ENCODE results near the gene SREBF1. TPM values are rescaled to one million over a fixed set of nuclear protein-coding genes. Genes with fewer than 3 reads are reported as not detected.

The SREBF1 gene
- total RNA-seq, 1 donor from 2014 or later, result 132 TPM

DNA sequence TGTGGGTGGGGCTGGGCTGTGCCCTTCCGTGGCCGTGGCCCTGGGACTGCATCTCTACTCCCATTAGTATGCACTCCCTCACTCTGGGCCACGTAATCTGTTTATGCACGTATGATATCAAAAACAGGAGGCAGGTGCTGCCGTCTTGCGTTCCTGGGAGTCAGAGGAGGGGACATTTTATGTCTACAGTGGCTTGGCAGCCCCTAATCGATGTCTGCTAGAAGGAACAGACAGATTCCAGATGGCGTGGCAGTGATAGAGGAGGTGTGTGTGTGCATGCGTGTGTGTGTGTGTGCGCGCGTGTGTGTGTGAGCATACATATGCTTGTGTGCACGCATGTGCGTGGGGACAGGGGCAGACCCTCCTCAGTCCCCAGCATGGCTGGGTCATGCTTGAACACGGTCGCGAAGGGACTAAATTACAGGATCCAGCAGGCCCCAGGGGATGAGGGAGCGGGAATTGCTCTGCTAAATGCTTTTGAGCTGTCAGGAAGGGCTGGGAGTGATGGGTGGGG, 44.7 kb downstream of the SREBF1 start:
- Mint-ChIP-seq H3K27me3 (ENCODE audit: low read depth) (no peaks in the 10 kb centered on the region), H3K27ac (ENCODE audit: unreplicated experiment) (peak overlapping the region; percentile 67), H3K4me3 (peak overlapping the region; percentile 66), H3K36me3 (ENCODE audit: low read depth) (no peaks in the 10 kb centered on the region), H3K9me3 (no peaks in the 10 kb centered on the region), H3K4me1 (peaks cover 41% of the 10 kb centered on the region)
- DNase-seq (ENCODE audit: low read depth, low spot score), result no peak
- TF ChIP-seq, protein P1, sequence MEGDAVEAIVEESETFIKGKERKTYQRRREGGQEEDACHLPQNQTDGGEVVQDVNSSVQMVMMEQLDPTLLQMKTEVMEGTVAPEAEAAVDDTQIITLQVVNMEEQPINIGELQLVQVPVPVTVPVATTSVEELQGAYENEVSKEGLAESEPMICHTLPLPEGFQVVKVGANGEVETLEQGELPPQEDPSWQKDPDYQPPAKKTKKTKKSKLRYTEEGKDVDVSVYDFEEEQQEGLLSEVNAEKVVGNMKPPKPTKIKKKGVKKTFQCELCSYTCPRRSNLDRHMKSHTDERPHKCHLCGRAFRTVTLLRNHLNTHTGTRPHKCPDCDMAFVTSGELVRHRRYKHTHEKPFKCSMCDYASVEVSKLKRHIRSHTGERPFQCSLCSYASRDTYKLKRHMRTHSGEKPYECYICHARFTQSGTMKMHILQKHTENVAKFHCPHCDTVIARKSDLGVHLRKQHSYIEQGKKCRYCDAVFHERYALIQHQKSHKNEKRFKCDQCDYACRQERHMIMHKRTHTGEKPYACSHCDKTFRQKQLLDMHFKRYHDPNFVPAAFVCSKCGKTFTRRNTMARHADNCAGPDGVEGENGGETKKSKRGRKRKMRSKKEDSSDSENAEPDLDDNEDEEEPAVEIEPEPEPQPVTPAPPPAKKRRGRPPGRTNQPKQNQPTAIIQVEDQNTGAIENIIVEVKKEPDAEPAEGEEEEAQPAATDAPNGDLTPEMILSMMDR (conservative IDR thresholded peaks at IDR 0.05), result no peak

DNA sequence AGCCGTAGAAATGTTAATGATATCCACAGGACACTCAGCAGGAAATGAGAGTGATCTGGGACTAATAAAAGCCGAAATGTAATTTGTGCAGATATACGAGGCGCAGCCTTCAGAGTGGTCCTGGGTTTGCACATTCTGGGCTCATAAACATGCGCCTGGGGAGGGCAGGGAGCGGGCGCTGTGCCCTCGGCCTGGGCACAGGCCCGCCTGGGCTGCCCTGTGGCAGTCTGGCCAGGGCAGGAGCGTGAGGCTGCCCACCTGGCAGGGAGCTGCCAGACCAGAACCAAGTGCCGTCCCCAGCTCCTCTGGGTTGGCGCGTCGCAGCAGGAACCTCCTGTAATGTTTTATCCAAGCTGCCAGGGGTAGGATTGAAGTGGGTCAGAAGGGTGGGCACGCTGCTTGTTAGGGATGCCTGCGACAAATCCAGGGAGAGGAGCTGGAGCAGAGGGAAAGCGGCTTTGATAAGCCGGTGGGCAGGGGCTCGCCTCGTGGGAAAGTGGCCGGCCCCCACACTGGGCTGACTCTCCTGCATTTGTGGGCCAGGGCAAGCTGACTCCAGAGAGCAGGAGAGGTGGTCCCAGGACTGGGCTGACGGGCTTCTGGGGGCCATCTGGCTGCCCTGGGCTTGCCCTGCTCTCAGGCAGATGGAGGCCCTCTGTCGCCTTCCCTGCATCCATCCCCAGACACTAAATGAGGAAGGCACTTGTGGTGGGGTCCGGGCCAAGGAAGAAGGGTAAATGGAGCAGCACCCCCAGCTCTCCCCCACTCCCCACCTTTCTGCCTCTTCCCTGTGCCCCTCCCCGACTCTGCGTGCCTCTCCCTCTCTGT, 45.9 kb downstream of the SREBF1 start:
- H3K9me3 Mint-ChIP-seq, result no peaks in the 10 kb centered on the region

DNA sequence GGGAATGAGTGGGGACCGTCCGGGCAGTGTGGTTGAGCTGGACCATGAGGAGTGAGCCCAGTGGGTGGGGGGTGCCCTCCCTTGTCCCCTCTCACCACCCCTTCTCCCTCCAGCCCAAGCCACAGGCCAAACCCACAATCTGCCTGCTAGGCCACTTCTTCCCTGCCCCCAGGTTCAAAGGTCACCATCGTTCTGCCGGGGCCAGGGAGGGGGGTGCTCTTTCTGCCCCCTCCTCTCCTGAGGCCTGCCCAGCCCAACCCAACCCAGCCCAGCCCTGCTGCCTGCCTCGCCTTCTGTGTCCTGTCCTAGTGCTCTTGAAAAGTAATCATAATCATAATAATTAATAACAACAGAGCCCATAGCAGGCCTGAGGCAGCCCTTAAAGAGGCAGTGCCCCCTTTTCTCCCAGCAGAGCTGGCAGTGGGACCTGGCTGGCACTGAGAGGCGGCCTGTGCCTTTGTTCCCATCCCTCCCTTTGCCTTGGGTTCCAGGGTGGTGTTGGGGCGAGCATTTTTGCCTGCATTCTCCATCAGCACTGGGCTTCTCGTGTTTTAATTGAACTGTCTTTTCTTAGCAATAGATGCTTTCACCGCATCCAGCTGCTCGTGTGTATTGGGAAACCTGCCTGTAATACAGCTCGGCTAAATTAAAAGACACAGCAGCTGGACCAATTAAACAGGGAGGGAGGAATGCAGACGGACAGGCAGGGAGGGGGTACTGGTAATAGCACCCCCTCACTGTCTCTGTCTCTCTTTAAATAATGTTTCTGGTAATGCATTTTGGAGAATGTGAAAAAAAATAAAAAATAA, 46.8 kb downstream of the SREBF1 start:
- peak overlapping the region; percentile 44 for H3K4me3 Mint-ChIP-seq
- no peaks in the 10 kb centered on the region for H3K36me3 Mint-ChIP-seq (ENCODE audit: low read depth)
- H3K27me3 Mint-ChIP-seq (ENCODE audit: low read depth), result peaks cover 2% of the 10 kb centered on the region
- H3K9me3 Mint-ChIP-seq, result no peaks in the 10 kb centered on the region
- TF ChIP-seq, protein P1 (conservative IDR thresholded peaks at IDR 0.05), result no peak
- H3K4me1 Mint-ChIP-seq, result peaks cover 59% of the 10 kb centered on the region
- no peak overlapping the region for H3K27ac Mint-ChIP-seq (ENCODE audit: unreplicated experiment)
- DNase-seq (ENCODE audit: low read depth, low spot score), result no peak

More for the DNA sequence above, 45.9 kb downstream of the SREBF1 start:
- Mint-ChIP-seq H3K36me3 (ENCODE audit: low read depth) (no peaks in the 10 kb centered on the region), H3K4me1 (peaks cover 51% of the 10 kb centered on the region), H3K27ac (ENCODE audit: unreplicated experiment) (no peak overlapping the region), H3K4me3 (peak overlapping the region; percentile 44), H3K27me3 (ENCODE audit: low read depth) (no peaks in the 10 kb centered on the region)
- TF ChIP-seq, protein P1 (conservative IDR thresholded peaks at IDR 0.05), result no peak
- no peak for DNase-seq (ENCODE audit: low read depth, low spot score)

DNA sequence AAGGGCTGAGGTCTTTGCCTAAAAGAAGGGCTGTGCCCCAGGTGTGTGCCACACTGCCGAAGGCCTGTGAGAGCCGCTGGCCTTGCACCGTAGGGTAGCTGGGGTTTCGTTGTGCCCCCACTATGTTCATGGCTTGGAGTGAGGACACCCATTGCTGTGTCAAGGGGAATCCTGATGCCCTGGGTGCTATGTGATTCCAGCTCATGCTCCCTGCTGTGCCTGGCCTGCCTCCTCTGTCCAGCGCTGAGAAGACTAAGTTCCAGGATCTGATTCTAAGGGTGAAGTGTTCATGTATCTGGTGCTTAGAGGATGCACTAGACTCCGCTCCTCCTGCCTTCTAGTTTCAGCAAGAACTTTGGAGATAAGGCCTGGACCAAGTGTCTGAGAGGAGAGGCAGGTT, 47.4 kb downstream of the SREBF1 start:
- peaks cover 66% of the 10 kb centered on the region for H3K4me1 Mint-ChIP-seq
- no peaks in the 10 kb centered on the region for H3K9me3 Mint-ChIP-seq
- H3K36me3 Mint-ChIP-seq (ENCODE audit: low read depth), result no peaks in the 10 kb centered on the region
- TF ChIP-seq, protein P1 (conservative IDR thresholded peaks at IDR 0.05), result no peak
- peaks cover 2% of the 10 kb centered on the region for H3K27me3 Mint-ChIP-seq (ENCODE audit: low read depth)
- DNase-seq (ENCODE audit: low read depth, low spot score), result no peak
- H3K27ac Mint-ChIP-seq (ENCODE audit: unreplicated experiment), result no peak overlapping the region
- H3K4me3 Mint-ChIP-seq, result peak overlapping the region; percentile 41

DNA sequence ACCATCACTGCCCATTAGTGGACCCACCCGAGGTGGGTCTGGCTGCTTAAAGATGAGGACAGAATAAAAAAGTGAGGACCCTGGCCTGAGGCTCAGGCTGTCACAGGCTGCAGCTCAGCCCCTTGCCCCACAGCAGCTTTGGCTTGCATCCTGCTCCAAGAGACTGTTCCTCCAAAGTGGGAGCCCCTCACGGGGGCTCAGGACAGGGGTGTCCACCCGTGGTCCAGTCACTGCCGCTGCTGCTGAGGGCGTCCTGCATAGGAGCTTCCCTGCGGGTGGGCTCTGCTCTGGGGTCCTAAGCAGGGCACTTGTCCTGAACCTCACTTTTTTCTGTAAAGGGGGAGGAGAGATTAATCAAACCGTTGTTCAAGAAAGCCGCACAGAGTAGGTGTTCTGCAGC, 47.8 kb downstream of the SREBF1 start:
- TF ChIP-seq, protein P1 (conservative IDR thresholded peaks at IDR 0.05), result no peak
- H3K36me3 Mint-ChIP-seq (ENCODE audit: low read depth), result no peaks in the 10 kb centered on the region
- peaks cover 70% of the 10 kb centered on the region for H3K4me1 Mint-ChIP-seq
- peaks cover 2% of the 10 kb centered on the region for H3K27me3 Mint-ChIP-seq (ENCODE audit: low read depth)
- H3K27ac Mint-ChIP-seq (ENCODE audit: unreplicated experiment), result peak overlapping the region; percentile 86
- no peak for DNase-seq (ENCODE audit: low read depth, low spot score)
- no peak overlapping the region for H3K4me3 Mint-ChIP-seq
- no peaks in the 10 kb centered on the region for H3K9me3 Mint-ChIP-seq
